ENCODE results near the gene RAPGEF4.

RAPGEF4 gene

DNA sequence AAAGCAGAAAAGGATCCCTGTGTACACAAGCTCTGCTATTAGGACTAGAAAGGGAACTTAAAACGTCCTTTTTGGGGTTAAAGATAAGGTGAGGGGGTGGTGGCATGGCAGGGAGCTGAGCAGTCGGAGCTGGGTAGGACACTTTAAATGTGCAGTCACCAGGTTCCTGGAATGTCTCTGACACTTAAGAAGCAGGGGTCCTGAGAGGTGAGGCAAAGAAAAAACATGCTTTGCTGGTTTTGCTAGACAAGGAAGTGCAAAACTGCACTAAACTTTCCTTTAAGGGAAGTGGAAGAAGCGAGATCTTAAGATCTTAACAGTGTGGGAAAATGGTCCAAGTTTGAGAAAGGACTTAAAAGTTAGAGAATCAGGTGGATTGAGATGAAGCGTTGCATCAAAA lies 240.5 kb downstream of the RAPGEF4 start:
- no peak for FAIRE-seq

DNA sequence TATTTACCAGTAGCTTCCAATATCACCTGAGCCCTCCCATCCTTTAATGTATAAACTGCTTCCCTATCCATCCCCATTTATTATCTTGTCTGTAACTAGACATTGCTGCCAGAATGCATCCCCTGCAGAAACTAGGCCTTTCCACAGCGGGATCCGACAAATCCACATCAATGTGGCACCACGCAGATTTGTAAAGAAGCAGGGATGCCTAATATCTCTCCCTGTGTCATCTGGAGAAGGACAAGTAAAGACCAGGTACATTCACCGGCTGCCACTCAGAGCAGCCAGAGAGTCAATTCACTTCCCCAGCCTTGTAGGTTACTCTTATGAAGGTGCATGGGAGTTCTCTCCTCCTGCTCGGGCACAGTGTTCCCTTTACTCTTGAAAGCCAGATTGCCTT lies 241.2 kb downstream of the RAPGEF4 start:
- FAIRE-seq = no peak

DNA sequence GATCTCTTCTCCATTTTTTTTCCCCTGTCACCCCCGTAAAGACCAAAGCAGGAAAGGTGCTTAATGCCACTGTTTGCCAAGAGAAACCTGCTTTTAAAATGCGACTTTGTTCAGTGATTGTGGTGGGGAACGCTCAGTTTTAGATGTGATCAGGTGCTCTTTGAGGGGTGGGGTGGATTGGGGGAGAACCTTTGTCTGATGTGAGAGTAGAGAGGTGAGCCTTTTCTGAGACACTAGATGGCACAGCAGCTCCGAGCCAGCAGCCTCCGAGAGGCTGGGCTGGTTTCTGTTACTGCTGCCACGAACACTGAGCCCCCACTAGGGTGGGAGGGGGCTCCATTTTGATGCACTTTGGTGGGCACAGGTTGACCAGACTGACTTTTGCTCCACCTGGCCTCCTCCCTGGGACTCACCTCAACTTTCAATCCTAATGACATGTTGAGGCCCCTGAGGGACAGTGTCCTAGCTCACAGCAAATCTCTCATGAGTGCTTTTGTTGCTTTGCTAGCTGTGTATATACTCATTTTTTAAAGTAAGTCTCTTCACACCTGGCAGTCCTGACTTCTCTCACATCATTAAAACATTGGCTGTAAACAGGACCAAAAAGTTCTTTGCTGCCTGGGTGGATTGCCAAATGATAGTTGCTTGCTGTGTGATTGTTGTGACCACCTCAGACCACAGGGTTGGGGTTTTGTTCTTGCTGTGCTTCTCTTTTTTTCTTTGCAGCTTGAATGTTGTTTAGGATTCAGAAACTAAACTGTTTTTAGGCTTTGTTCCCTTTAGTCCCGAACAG lies 241.8 kb downstream of the RAPGEF4 start:
- FAIRE-seq = no peak

DNA sequence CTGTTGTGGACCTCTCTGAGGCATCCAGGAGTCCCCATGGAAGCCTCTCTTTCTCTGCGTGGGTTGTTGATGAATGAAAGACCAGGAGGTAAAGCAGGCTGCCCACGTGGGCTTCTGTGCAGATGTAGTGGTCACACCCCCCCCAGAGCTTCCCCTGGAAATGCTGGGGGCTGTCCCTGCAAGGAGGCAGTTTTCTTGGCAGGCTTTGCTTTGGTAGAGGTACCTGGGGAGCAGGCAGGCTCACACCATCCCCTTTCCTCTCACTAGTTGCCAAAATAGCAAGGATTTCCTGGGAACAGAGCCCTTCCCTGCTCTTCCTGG lies 242.4 kb downstream of the RAPGEF4 start:
- no peak for FAIRE-seq

DNA sequence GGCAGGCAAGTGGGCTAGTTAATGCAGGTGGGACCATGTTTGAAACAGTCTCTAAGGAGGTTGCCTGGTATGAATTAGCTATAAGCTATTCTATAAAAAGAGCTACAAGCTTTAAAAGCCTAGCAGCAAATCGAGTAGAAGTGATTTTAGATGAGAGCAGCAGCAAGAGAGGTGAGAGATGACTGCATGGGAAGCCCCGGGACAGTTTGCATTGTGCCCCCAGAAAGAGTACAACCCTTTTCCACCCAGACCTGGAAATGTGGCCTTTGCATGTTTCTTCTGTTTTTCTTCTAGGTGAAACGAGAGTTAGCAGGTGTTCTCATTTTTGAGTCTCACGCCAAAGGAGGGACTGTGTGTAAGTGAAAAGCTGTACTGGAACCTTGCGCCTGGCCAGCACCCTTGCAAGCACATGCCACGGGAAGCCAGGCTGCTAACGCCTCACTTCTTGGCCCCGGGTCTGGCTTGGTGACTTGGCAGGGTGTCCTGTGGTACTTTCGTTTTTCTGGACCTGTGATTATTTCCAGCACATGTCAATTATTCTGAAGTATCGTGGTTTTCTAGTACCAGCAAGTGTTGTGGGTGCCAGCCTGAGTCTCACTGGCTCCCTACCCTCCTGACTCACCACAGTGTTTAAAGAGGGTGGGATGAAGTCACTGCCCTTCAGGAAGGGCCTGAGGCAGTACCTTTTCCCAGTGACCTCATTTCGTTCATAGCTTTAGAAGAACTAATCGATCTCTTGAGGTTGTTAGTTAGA lies 249.7 kb downstream of the RAPGEF4 start:
- no peak for FAIRE-seq

DNA sequence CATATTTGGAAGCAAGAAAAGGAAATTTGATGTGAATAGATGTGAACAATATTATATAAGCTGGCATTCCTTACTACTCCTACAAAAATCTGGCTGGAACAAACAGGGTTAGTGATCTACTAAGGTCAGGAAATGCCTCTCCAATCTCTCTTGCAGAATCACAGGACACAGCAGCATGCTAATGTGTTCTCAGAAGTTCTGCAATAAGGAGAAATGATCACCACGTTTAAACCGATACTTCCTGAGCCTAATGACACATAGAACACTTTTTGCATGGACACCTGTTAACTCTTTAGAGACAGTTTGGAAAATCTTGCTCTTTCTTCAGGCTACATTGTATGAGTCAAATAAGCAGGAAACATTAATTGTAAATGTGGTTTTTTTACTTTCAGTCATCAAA lies 250.4 kb downstream of the RAPGEF4 start:
- FAIRE-seq = no peak

DNA sequence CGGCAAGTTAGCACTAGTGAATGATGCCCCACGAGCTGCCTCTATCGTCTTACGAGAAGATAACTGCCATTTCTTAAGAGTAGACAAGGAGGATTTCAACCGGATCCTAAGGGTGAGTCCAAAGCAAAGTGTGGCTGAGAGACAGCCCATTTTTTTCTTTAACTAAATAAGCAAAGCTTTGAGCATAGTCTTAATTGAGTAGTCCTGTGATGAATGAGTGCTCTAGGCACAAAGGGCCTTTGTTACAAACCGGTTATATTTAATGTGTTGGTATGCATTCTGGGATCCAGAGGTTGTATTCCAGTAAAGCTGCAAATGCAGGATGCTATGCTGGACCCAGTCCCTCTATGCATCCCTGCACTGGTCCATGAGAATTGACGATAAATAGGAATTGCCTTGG lies 253.1 kb downstream of the RAPGEF4 start:
- no peak for FAIRE-seq

DNA sequence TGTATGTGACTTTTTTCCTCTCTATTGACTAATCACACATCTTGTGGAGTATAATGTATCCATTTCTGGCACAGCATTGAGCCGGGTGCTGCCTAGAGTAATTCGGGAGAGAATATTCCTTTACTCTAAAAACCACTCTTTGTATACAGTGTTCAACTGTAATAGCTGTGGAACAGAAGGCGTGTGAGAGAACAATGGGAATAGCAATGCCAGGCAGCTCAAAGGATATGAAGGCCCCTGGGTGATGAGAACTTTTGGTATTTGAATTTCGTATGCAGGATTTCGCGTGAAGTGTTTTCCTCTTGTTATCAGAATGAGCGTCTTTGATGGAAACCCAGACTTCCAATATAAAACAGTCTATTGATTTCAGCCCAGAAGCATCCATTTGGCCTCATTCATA lies 255.4 kb downstream of the RAPGEF4 start:
- FAIRE-seq = no peak

DNA sequence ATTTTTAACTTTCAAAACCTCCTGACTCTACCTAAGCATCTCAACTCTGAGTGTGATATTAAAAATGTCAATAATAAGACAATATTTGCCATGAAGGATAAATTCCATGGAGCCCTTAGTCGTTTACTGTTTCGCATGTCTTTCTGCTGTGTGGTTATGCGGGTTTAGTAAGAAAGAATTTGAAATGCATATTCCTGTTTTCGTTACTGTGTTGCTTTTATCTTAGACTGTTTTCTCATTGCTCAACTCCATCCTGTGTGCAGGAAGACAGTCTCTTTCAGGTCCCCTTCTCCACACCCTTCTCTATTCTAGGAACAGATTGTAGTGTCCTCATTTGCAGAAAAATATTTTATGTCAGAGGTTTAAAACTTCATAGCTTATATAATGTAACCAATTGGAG lies 257.5 kb downstream of the RAPGEF4 start:
- FAIRE-seq = no peak

DNA sequence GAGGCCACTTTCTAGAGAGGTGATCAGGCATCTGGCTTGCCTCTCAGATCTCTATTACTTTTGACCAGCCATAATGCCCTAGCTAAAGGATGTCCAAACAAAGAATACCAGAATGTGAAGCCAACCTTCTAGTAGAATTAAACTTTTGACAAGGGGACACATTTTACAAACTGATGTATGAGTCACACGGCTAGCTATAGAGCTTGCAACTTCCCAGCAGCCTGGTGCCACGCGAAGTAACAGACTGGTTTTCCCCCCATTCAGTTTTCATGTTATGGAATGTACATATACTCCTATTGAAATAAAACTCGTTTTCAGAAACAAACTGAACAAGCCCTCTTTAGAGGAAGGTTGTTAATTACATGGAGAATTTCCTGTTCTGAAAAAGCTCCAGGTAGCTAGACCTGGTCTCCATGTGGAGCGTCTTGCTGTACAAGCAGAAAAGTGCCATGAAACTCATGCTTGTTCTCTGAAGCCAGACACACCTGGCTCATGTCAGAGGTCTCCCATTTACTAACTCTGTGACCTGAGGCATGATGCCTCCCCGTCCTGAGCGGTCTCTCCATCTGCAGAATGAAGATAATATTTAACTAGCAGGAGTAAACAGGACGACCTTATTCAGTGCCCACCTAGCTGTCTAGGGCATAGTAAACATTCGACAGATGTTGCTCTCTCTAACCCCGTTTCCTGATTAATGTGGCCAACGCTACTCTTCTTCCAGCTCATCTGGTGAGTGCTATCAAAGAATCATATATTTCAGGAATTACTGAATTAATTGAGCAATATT lies 258.5 kb downstream of the RAPGEF4 start:
- no peak for FAIRE-seq

DNA sequence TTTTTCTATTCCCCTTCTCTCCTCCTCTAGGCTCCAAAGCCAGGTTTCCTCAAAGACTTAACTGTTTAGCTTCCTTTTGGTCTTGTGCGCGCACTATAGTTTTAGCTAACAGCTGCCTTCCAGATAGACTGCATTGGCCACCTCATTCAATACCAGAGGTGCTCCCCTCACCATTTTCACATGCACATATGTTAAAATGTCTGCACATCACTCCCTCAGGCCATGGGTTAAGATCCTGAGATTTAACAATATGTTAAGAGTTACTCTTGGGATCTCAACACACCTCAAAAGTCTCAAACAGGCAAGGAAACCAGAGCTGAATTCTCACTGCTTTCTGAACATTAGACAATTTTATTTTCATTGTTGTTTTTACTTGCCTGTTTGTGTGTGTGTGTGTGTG lies 259.2 kb downstream of the RAPGEF4 start:
- FAIRE-seq = no peak

DNA sequence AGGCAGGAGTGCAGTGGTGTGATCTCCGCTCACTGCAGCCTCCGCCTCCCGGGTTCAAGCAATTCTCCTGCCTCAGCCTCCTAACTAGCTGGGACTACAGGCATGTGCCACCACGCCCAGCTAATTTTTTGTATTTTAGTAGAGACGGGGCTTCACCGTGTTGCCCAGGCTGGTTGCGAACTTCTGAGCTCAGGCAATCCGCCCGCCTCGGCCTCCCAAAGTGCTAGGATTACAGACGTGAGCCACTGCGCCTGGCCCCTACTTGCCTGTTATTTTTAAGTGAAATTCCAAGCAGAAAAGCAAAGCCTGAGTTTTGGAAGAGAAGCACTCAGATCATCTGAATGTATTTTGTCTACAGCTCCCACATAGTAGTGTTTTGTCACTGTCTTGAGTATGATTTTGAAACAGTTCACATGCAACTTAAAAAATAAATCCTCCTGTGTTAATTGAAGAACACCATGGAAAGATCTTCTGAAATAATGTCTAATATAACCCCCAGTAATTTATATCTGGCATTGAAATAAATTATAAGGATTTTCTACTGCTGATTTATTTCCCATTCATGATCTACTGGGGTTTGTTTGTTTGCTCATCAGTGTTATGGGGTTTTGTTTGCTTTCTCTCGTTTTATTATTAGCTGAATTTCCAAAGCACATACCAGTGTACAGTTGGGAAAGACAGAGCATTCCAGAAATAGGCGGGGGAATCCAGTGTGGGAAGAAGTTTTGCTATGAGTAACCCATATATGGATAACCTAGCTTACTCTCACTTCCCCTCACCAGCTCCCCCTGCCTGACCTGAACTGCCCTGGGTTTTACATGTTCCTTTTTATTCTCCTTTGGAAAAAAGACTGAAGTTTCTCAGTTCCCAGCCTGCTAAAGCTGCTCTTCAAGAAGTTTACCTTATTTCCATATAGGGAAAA lies 259.9 kb downstream of the RAPGEF4 start:
- FAIRE-seq = no peak

DNA sequence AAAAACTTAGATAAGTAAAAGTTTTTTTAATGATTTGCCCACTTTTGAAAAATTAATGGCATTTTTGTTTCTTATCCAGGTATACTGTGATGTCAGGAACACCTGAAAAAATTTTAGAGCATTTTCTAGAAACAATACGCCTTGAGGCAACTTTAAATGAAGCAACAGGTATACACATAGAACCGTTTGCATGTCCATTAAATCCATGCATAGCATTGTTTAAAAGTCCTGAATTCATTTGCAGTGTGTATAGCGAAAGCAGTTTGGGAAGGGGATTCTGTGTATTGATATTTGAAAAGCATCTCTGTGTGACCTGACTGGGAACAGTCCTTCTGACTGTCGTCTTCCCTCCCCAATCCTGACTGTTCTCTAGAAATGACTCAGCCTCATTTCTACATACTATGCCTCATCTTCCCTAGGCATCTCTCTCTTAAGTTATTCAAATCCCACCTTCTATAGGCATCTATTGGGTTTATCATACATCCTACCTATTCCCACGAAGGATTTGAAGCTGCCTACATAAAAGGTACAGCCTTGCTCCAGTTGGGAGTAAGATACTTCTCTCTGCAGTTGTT lies 260.8 kb downstream of the RAPGEF4 start:
- FAIRE-seq = peak; percentile 38

DNA sequence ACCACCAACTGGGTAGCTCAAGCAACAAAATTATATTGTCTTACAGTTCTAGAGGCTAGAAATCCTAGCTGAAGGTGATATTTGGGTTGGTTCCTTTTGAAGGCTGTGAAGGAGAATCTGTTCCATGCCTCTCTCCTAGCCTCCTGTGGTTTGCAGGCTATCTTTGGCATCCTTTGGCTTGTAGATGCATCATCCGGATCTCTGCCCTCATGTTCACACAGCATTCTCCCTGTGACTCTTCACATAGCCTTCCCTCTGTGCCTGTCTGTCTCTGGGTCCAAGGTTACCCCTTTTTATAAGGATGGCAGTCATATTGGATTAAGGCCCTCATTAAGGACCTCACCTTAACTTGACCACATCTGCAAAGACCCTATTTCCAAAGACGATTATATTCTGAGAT lies 261.4 kb downstream of the RAPGEF4 start:
- FAIRE-seq = no peak

DNA sequence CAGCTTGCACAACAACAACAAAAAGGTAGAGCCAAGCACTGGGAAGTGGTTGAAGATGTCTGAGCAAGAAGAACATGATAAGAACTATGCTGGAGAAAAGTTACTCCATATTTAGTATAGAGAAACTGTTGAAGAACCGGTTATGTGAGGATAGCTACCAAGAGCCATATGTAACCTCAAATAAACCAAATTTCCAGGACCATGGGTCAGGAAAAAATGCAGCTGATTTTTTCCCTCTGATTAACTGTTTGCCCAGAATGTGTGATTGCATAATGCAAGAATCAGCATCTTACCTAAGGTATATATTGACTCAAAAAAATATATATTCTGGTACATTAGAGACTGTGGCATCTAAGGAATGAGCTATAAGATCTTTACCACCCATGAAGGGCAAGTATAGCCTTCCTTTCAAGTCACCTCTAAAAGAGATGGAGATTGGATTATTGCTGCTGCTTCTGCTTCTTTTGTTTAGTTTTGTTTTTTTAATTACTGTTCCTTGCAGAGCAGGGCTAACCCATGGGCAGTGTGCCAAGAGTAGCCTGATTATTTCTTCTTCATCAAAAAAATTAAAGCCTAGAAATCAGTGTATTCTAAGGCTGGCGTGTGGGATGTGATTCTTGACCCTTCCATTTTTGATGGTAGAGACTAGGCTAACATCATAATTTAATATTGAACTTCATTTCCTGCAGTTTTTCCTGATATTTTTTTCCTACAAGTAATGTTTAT lies 263.1 kb downstream of the RAPGEF4 start:
- no peak for FAIRE-seq

DNA sequence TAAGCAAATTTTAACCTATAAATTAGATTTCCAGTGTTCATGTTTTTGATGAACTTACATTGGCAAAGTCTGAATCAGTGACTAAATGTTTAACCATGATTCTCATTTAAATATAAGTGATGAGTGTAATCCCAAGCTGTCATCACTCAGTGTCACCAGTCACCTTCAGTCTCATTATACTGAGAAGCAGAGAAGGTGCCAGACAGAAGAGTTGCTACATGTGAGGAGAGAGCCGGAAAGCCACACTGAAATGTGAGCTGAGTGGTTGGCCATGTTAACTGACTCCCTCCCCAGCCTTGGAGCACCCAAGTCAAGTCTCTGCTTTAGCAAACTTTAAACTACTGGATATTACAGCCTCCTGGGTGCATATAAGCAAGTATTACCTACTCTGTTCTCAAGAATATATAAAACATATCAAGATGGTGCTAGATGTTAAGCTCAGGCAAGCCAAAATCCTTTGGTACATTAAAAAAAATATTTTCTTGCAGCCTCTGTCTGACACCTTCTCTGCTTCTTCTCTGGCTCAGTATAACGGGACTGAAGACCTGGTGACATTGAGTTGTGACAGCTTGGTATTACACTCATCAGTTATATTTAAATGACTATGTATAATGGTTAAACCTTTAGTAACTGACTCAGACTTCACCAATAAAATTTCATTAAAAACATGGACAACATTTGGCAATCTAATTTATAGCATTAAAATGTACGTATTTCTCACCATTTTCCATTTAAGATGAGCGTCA lies 264.2 kb downstream of the RAPGEF4 start:
- FAIRE-seq = no peak

DNA sequence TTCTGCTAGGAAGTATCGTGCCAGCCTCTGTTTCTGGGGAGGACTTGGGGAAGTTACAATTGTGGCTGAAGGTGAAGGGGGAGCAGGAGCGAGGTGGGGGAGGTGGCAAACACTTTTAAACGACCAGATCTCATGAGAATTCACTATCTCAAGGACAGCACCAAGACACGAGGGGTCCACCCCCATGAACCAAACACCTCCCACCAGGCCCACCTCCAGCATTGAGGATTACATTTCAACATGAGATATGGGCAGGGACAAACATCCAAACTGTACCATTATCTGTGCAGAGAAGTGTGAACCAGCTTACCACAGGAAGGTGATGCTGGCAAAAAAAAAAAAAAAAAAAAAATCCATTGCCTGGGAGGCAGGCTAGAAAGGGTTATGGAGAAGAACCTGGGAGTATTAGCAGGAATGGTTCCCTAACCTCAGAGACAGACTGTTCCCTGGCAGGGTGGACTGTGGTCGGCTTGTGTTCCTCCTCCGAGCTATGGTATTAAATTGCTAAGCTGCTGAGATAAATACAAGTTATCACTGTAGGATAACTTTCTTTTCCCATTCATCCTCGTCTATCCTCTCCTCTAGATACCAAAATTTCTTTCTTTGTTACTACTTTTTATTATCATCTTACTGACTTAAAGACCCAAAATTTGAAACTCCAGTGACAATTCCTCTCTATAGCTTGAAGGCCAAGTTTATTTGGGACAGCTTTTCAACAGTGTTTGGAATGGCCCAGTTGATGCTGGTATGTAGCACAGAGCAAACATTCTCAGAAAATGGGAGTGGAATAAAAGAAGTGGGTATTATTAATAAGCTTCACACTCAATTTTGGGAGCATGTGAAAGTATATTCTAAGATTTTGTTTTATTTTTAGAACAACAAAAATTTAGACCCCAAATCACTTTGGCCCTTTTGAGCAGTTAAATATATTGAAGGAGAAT lies 266.3 kb downstream of the RAPGEF4 start:
- FAIRE-seq = no peak

DNA sequence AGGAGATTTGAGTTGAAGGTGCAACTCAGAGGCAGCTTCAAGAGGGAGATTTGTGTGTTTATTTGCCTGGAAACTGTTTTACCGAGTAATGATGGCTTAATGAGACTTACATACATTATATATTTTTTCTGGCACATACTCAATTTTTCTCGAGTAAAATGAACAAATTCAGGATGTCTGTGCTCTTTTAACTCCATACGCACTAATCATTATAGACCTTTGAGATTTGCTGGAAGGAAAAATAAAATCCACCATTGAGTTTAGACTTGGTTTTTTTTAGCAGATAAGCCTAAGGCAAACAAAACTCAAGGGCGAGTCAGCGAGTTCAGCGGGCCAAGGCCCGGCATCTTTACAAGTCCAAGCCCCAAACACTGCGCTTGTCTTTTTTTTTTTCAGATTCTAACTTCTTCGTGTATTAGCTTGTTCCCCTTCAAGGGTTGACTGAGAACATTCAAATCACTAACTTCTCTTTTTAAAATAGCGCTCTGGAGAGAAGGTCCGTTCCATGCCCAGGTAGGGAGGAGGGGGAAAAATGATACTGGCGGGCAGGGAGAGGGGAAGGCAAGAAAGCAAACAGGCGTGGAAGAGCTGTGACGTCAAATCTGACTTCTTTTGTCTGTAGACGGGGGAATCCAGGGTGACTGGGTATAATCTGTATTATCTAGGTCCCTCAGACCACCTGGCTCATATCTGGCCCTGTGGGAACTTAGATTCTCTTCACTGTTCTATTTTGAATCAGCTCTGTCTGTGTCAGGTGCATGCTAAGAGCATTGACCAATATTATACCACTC lies 267.3 kb downstream of the RAPGEF4 start:
- no peak for FAIRE-seq

DNA sequence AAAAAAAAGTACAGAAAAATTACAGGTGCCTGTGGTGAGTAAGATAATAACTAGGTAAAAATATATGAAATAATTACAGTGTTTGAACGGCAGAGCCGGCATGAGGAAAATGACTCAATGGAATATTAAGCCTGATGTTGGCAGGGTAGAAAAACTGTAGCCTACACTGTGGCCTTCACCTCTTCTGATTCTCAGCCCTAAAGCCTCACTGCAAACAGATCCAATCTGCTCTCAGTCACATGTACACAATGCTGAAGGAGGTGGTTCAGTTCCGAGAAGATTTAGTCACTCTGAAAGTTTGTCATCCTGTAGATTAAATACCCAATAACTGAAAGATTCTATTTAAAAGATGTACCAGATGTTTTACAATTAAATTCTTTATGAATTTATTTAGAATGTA lies 273.1 kb downstream of the RAPGEF4 start:
- no peak for FAIRE-seq
